Glomerular visceral epithelial cell (primary cell): Measurements from ENCODE around the gene SYK.

Experiments
- DNase-seq: peaks from one replicate; pipeline ENCODE4 v3.0.0-alpha.2; 2016; ENCODE audit errors: extremely low spot score

SYK gene

DNA sequence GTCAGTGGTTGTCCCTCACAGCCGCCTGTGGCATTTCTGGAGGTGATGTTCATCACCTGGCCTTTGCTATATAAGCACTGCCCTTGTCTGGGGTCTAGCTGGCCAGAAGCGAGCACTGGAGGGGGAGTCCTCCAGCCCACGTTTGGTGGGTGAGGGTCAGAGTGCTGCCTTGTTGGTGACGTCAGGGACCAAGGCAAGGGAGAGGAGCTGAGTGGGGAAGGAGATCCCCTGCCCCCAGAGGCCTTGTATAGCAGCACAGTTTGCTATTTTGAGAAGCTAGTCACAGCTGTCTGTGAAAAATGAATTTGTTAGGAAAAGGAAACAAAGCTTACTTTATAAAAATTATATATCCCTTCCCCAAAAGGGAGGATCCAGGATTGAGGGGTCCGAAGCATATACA is 49.8 kb downstream of the SYK start:
- DNase-seq: no peak

DNA sequence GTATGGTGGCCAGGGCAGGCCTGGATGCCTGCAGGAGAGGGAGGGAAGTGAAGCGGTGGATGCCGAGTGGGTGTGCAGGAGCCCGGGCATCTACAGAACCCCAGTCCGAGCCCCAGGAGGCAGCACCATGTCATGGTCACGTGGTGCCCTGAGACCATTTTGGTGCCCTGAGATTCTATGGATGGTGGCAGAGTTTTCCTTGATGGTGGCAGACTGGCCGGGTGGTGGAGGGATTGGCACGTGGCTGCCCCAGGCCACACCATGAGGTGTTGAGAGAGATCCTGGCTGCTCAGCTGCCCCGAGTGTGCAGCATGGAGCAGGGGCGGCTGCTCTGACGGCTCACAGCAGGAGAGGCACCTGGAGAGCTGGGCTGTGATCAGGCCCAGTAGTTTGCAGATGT is 52.3 kb downstream of the SYK start:
- DNase-seq: no peak

DNA sequence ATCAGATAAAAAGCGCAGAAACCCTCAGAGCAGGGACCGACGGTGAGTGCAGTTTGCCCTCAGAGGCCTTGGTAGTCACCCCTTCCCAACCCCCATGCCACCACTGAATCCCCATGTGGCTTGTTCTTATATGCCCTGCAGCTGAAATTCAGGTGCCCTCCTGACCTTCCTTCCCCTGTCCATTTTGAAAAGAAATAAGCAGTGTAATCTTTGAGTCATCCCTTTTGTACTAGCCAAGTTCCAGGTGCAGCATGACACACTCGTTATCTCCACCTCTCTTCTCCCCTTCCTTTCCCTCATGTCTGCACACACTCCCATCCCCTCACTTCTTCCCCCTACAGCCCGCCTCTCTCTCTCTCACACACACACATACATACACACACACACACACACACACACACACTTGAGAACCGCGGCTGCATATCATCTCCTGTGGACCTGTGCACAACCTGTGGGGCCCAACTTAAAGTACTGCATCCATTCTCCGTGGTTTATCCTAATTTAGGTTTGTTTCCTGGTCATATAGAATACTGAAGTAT is 53.1 kb downstream of the SYK start:
- no peak for DNase-seq

DNA sequence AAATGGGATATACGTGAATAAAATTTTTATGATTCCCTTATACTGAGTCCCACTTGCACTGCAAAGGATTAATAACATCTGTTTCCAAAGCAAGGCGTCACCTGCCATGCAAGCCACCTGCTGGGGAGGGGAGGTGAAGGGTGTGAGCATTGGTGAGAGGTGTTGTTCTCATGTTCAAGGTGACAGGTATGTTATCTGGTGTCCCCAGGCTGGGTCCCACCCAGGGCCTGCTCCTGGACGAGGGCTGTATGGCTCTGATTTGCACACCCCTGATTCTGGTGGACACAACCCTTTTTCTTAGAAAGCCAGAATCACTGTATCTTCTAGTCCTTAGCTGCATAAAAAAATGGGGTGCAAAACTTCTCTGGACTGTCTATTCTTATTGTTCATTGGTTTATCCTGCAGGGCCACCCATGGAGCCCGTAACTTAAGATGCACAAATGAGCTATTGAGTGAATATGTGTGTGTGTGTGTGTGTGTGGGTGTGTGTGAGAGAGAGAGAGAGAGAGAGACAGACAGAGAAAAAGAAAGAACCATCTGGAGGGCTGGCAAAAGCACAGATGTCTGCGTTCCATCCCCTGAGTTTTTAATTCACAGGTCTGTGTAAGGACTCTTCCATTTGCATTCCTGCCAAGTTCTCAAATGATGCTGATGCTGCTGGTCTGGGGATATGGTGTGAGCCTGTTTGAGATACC is 53.7 kb downstream of the SYK start:
- no peak for DNase-seq

GRCh38 chr9:90857091-90857490 is 55.5 kb downstream of the SYK start:
- DNase-seq: no peak

DNA sequence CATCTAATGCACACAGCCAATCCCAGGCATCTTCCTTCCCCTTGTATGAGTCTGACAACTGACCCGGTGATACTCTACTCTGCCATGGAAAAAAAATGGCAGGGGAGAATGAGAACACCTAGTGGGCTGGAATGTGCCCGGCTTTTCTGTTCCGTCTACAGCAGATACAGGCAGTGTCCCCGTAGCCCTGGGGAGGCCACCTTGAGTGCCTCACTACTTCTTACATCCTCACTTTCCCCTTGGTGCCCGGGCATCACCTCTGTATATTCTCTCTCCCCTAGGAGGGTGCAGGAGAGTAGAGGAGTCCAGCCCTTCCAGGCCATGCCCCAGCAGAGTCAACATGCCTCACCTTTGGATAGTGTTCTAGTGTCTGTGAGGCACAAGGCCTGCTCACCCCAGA is 56.2 kb downstream of the SYK start:
- DNase-seq: no peak

DNA sequence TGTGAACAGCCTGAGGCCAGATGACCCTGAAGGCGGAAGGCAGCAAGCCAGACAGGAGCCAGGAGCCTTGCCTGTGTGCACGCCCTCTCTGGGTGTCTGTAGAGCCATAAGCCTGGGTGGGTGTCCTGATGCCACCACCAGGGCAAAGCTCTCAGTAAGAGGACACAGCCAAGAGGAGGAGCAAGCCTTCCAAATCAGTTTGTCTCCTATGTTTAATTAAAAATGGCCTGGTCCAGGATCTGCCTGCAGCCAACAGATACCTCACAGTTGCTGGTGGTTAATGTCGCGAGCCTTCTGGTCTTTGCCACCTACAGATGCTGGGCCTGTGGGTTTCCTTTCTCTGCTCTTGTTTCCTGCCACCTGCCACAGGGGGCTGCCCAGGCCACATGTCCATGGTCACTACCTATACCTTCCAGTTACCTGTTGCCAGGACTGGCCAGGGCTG is 56.9 kb downstream of the SYK start:
- no peak for DNase-seq

DNA sequence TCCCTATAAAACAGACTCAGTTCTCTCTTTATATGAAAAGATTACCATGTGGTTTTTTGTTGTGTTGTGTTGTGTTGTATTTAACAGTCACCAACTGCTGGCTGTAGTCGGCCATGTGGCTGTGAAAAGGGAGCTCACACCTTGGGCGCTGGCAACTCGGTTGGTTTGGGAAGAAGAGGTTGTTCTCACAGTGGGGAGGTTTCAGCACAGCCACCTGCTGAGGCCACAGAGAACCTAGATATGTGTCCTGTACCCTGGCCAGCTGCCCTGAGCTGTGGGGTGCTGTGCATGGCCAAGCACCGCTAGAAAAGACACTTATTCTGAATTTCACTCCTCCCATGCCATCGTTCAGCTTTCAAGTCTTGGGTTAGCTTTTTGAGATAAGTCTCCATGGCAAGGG is 58.8 kb downstream of the SYK start:
- DNase-seq: no peak

DNA sequence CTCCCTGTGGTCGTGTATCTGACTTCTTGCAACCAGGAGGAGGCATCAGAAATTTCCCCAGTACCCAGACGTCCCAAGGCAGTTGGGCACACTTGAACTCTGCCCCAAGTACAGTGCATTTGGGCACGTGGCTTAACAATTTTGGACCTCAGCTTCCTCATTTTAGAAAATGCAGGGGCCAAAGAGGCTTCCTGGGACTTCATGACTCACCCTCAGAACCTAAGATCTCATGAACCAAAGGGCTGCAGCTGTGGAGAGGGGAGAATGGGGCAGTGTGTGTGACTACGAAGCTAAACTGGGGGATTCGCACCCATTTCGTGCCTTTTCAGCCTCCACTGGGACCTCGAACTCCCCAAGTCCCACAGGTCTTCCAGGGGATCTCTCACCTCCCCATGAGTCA is 59.2 kb downstream of the SYK start:
- no peak for DNase-seq

GRCh38 chr9:90861380-90861779 is 59.8 kb downstream of the SYK start:
- no peak for DNase-seq

DNA sequence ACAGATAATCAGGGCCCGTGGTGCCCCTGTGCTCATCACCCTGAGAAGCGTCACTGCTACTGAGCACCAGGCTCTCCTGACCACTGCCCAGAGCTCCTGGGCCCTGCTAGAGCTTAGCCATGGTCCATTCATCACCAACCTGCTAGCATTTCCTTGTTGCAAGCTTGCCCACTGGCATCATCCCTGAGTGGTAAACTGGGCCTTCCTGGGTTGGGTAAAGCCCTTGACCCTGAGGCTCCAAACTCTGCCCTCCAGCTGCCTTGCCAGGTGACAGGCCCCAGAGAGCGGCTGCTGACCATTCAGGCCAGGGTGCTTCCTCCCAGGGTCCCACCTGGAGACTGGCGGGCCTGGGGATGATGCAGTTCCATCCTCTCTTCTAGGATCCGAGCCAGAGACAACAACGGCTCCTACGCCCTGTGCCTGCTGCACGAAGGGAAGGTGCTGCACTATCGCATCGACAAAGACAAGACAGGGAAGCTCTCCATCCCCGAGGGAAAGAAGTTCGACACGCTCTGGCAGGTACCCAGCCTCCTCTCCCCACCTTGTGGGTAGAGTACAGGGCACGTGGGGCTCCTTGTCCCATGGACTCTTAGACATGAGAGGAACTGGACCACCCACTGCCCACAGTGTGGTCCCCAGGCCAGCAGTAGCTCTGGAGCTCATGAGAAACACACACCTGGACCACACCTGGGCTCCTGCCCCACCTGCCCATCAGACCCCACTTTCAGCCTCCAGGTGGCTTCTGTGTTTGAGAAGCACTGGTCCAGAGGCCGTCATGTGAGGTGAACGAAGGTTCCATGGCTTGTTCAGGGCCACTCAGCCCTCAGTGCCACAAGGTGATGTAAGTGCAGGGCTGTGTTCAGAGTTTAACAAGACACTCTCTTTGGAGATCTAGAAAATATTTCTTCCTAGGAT is 60.5 kb downstream of the SYK start:
- DNase-seq: no peak

DNA sequence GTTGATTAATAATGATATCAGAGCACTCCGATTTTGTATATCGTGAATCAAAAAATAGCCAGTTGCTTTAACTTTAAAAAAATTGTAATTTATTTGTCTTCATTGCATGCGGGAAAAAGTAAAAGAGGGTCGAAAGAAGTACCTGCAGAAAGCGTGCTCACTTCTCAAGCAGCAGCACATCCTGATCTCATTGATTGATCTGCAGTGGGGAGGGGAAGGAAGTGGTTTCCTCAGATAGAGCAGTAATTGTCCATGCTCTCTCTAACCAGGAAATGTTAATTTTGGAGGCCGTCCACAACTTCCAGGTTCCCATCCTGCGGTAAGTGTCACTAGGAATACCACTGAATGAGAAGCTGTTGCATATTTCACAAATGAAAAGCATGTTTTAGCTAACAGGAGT is 63.2 kb downstream of the SYK start:
- DNase-seq: no peak

DNA sequence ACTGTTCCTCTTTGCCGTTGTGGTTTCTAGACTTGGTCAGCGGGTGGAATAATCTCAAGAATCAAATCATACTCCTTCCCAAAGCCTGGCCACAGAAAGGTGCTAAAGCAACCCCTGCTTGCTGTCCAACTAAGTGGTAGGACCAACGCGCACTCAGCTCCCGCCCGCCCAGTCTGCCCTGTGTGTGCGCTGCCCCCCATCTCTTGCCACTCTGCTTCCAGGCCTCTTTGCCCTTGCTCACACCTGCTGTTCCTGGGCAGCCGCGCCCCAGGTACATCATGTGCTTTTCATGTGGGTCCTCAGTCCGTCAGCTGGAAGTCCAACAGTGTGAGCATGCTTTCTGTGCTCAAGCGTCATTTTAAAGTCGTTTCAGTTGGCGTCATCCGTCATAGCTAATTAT is 65.5 kb downstream of the SYK start:
- no peak for DNase-seq

DNA sequence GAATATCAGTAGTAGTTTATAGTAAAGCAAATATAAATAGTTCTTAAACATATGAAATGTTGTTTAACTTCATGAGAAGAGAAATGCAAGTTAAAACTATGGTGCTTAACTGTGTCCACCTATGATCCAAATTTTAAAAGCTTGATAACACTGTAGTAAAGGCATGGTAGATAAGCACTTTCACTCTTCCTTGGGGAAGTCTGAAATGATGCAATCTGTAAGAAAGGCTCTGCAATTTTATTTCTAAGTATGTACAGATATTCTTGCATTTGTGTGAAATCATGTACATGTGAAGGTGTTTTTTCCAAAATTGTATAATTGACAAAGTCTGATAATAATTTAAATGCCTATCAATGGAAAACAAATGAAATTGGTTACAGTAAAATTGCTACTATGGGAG is 66.9 kb downstream of the SYK start:
- DNase-seq: no peak

DNA sequence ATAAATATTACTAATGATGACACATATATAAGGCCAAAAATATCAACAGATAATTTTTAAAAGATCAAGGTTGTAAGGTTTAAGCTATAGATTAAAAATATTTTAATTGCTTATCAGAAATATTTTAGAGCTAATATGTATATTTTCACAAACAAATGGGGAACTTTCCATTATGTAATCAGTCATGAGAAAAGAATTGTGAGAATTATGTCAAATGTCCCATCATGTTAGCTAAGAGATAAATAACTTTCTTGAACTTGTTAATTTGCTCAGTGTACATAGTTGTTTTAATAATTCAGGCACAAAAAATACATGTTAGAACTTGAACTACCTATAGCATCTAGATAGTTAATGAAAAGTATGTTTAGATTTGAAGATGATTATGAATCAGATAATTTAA is 67.7 kb downstream of the SYK start:
- DNase-seq: no peak

GRCh38 chr9:90870621-90871326 is 69.2 kb downstream of the SYK start:
- peak; percentile 37 for DNase-seq

DNA sequence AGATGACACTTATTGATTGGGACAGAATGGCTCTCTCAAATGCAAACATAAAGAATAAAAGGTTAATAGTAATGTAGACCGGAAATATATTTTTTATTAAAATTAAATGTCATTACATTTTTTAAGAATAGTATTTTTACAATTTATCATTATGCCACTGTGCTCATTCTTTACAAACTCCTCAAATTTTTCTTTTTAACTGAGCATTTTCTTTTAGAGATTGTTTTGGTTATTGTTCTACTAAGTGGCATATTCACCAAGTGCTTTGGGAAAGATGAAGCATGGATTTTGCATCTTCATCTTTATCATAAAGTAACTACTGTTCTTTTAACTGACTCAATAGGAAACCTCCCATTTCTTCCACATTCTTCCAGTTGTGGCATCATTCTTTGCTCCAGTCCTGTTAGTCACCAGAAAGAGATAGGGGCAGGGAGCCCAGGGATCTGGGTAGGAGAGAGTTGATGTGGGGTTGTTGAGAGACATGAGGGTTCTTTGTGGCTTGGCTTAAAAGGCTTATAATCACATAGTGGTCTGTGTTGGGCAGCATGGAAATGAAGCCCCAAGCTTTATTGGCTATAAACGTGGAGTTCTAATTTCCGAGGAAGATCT is 69.8 kb downstream of the SYK start:
- DNase-seq: no peak

DNA sequence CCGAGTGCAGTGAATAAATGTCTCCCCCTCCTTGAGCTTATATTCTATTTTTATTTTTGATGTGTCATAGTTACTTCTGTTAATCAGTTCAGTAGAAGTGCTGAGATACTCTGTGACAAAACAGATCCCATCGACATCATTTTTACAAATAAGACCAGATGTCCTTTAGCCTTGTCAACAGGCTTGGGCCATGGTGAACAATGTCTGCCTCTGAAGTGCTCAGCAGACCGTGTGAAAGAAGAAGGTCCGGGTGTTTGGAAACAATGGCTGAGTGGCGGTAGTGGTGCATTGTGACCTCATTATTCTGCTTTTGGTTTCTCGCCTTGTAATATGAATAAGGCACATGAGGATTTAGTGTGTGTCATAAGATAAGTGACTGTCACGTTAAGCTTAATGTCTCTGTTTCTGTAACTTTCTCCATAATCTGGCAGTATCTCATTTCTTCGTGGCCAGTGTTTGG is 71.2 kb downstream of the SYK start:
- no peak for DNase-seq

GRCh38 chr9:90873422-90873821 is 71.8 kb downstream of the SYK start:
- no peak for DNase-seq

DNA sequence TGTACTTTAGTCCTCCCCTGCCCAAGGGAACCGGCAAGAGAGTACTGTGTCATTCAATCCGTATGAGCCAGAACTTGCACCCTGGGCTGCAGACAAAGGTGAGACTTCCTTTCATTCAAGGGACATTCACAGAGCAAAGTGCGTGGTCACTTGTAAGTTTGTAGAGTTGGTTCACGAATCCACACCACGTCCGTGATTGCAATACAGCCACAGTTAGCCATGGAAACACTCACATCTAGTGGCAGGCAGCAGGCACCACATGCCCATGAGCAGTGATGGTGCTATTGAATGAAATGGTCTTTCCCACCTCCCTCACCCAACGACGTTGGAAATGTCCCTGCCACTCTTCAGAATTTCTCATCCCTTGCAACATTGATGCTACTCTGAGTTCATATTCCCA is 72.6 kb downstream of the SYK start:
- DNase-seq: no peak

DNA sequence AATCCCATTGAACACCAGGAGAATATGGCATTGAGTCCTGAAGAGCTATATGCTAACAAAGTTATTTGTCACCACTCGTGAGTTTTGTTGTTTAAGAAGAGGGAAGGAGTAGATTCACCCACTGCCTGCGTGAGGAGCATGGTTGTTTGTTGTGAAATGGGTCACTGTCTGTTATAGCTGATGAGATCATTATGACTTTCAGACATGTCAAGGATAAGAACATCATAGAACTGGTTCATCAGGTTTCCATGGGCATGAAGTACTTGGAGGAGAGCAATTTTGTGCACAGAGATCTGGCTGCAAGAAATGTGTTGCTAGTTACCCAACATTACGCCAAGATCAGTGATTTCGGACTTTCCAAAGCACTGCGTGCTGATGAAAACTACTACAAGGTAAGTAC is 76.9 kb downstream of the SYK start:
- DNase-seq: no peak

DNA sequence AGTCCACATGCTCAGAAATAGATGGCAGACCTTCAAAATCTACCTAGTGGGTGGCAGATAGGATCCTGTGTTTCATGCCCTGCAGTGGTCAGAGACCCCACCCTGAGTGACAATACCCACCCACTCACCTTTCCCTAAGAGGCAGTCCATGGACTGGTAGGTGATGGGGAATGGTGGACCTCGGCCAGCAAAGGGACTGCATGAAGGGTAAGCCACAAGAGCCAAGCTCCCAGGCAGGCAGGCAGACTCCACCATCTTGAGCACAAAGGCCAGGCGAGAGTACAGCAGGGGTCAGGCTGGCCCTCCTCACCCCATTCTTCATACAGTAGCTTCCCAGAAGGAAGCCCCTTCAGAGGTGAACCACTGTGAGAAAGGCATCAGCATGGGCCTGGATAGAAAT is 78.4 kb downstream of the SYK start:
- no peak for DNase-seq
